Trophoblast cell (in vitro differentiated cells and primary cell): ENCODE results near the gene NUP58.
A peak's percentile ranks its signal among the peaks of the same experiment; 100 is the strongest.

Experiments used
- DNase-seq, 2 donors: peaks; one replicate each; pipeline ENCODE4 v3.0.0-alpha.2; 2016
- H2AFZ ChIP-seq: 2 replicates; pipeline ENCODE4 v1.6.1; 2013; ENCODE audit warnings: low read length, moderate library complexity, mild to moderate bottlenecking; ENCODE audit not compliant: insufficient read depth, poor library complexity
- H2AK5ac ChIP-seq: 2 replicates; pipeline ENCODE4 v1.6.1; 2013; ENCODE audit warnings: mild to moderate bottlenecking, low read length
- H2BK120ac ChIP-seq: 2 replicates; pipeline ENCODE4 v1.6.1; 2013; ENCODE audit warnings: low read length, mild to moderate bottlenecking, moderate library complexity; ENCODE audit not compliant: insufficient read depth, poor library complexity
- H2BK12ac ChIP-seq: 2 replicates; pipeline ENCODE4 v1.6.1; 2013; ENCODE audit warnings: mild to moderate bottlenecking, low read length, moderate library complexity
- H2BK5ac ChIP-seq: 2 replicates; pipeline ENCODE4 v1.6.1; 2013; ENCODE audit warnings: low read length, low read depth, moderate library complexity, mild to moderate bottlenecking; ENCODE audit not compliant: poor library complexity
- H3K14ac ChIP-seq: 2 replicates; pipeline ENCODE4 v1.6.1; 2013; ENCODE audit warnings: mild to moderate bottlenecking, low read length
- H3K18ac ChIP-seq: 2 replicates; pipeline ENCODE4 v1.6.1; 2013; ENCODE audit warnings: mild to moderate bottlenecking, low read length
- H3K23ac ChIP-seq: 2 replicates; pipeline ENCODE4 v1.6.1; 2013; ENCODE audit warnings: low read length
- H3K27ac ChIP-seq: 2 replicates; pipeline ENCODE4 v1.5.1; 2013; ENCODE audit warnings: low read depth, mild to moderate bottlenecking, inconsistent platforms, low read length, moderate library complexity
- H3K27me3 ChIP-seq: 2 replicates; pipeline ENCODE4 v1.6.1; 2013; ENCODE audit warnings: inconsistent platforms, mild to moderate bottlenecking, low read length, moderate library complexity; ENCODE audit not compliant: insufficient read depth
- H3K36me3 ChIP-seq, 2 experiments: 1 replicate in 1 of 2; 2 replicates in 1 of 2; pipeline ENCODE4 v1.6.1; 2013; ENCODE audit warnings: low read length in 2 of 2, mild to moderate bottlenecking in 2 of 2, moderate library complexity in 1 of 2; ENCODE audit not compliant: insufficient read depth in 2 of 2, control insufficient read depth in 1 of 2
- H3K4ac ChIP-seq: 2 replicates; pipeline ENCODE4 v1.6.1; 2013; ENCODE audit warnings: low read depth, mild to moderate bottlenecking, low read length, moderate library complexity
- H3K4me1 ChIP-seq, 2 experiments: 1 replicate in 1 of 2; 2 replicates in 1 of 2; pipeline ENCODE4 v1.6.1; 2013; ENCODE audit warnings: low read length in 2 of 2, mild to moderate bottlenecking in 2 of 2, moderate library complexity in 1 of 2; ENCODE audit not compliant: insufficient read depth in 2 of 2, control insufficient read depth in 1 of 2
- H3K4me2 ChIP-seq: 2 replicates; pipeline ENCODE4 v1.6.1; 2013; ENCODE audit warnings: inconsistent platforms, mild to moderate bottlenecking, low read length, moderate library complexity
- H3K4me3 ChIP-seq: 2 replicates; pipeline ENCODE4 v1.5.1; 2013; ENCODE audit warnings: mild to moderate bottlenecking, low read depth, low read length, inconsistent platforms
- H3K79me1 ChIP-seq: one replicate; pipeline ENCODE4 v1.6.1; 2013; ENCODE audit warnings: low read length
- H3K79me2 ChIP-seq: 2 replicates; pipeline ENCODE4 v1.6.1; 2013; ENCODE audit warnings: low read length, mild to moderate bottlenecking; ENCODE audit not compliant: control insufficient read depth, insufficient read depth, poor library complexity
- H3K9ac ChIP-seq: 2 replicates; pipeline ENCODE4 v1.6.1; 2013; ENCODE audit warnings: mild to moderate bottlenecking, low read length
- H3K9me3 ChIP-seq: 2 replicates; pipeline ENCODE4 v1.6.1; 2013; ENCODE audit warnings: low read depth, mild to moderate bottlenecking, control low read depth, inconsistent platforms, low read length; ENCODE audit not compliant: insufficient read depth
- H4K12ac ChIP-seq: 2 replicates; pipeline ENCODE4 v1.6.1; 2013; ENCODE audit warnings: low read depth, mild to moderate bottlenecking, low read length, moderate library complexity
- H4K8ac ChIP-seq: 2 replicates; pipeline ENCODE4 v1.6.1; 2013; ENCODE audit warnings: low read depth, mild to moderate bottlenecking, low read length, moderate library complexity
- H4K91ac ChIP-seq: one replicate; pipeline ENCODE4 v1.6.1; 2013; ENCODE audit warnings: low read depth, mild to moderate bottlenecking, low read length, moderate library complexity
- WGBS: extraction: QIAGEN DNeasy Blood & Tissue Kit; methylation state at CpG from one replicate; pipeline ENCODE4 v1.1.7; 2013; ENCODE audit warnings: missing lambda C conversion rate; ENCODE audit not compliant: insufficient read length, insufficient coverage; ENCODE audit errors: extremely low coverage; 5-methylcytosine and 5-hydroxymethylcytosine counted together

NUP58 gene

GRCh38 chr13:25292301-25292700 is 9.1 kb upstream of the NUP58 start:
- Histone ChIP-seq H3K79me2 (no peaks in the 10 kb centered on the region), H4K12ac (no peak overlapping the region), H3K4me3 (no peak overlapping the region), H3K79me1 (no peaks in the 10 kb centered on the region), H3K27me3 (no peaks in the 10 kb centered on the region), H3K9ac (no peak overlapping the region), H4K8ac (no peak overlapping the region), H3K36me3 (no peaks in the 10 kb centered on the region), H2BK12ac (no peak overlapping the region), H2BK5ac (no peak overlapping the region), H3K14ac (no peak overlapping the region), H3K9me3 (no peaks in the 10 kb centered on the region), H3K4me1 (no peaks in the 10 kb centered on the region), H3K4me2 (no peak overlapping the region), H4K91ac (no peak overlapping the region), H3K27ac (no peak overlapping the region), H3K23ac (no peak overlapping the region), H2BK120ac (no peak overlapping the region), H3K18ac (no peak overlapping the region), H2AK5ac (no peak overlapping the region), H2AFZ (no peak overlapping the region), H3K4ac (no peak overlapping the region)
- WGBS: no CpG with 5 or more reads among the region's 1 CpG
- no peak for DNase-seq

GRCh38 chr13:25295228-25295627 is 6.2 kb upstream of the NUP58 start:
- Histone ChIP-seq H3K4me2 (no peak overlapping the region), H3K79me1 (no peaks in the 10 kb centered on the region), H4K91ac (no peak overlapping the region), H3K36me3 (no peaks in the 10 kb centered on the region), H2AFZ (no peak overlapping the region), H3K79me2 (no peaks in the 10 kb centered on the region), H2BK120ac (no peak overlapping the region), H3K9me3 (no peaks in the 10 kb centered on the region), H3K9ac (no peak overlapping the region), H3K27ac (no peak overlapping the region), H2BK5ac (no peak overlapping the region), H3K4ac (no peak overlapping the region), H3K14ac (no peak overlapping the region), H3K18ac (no peak overlapping the region), H3K4me3 (no peak overlapping the region), H2AK5ac (no peak overlapping the region), H3K27me3 (no peaks in the 10 kb centered on the region), H4K12ac (no peak overlapping the region), H3K23ac (no peak overlapping the region), H2BK12ac (no peak overlapping the region), H4K8ac (no peak overlapping the region), H3K4me1 (no peaks in the 10 kb centered on the region)
- no peak for DNase-seq
- WGBS: no CpG with 5 or more reads among the region's 3 CpGs

GRCh38 chr13:25295701-25296100 is 5.7 kb upstream of the NUP58 start:
- Histone ChIP-seq H4K8ac (no peak overlapping the region), H3K4me1 (no peaks in the 10 kb centered on the region), H3K79me1 (no peaks in the 10 kb centered on the region), H3K4ac (no peak overlapping the region), H2BK12ac (no peak overlapping the region), H3K4me3 (no peak overlapping the region), H3K18ac (no peak overlapping the region), H2AFZ (no peak overlapping the region), H3K9me3 (no peaks in the 10 kb centered on the region), H4K12ac (no peak overlapping the region), H3K9ac (no peak overlapping the region), H2BK5ac (no peak overlapping the region), H3K27ac (no peak overlapping the region), H2BK120ac (no peak overlapping the region), H3K23ac (no peak overlapping the region), H4K91ac (no peak overlapping the region), H2AK5ac (no peak overlapping the region), H3K36me3 (no peaks in the 10 kb centered on the region), H3K27me3 (no peaks in the 10 kb centered on the region), H3K4me2 (no peak overlapping the region), H3K79me2 (no peaks in the 10 kb centered on the region), H3K14ac (no peak overlapping the region)
- WGBS: no CpG with 5 or more reads among the region's 3 CpGs
- no peak for DNase-seq

- no peaks in the 10 kb centered on the region for H3K9me3 ChIP-seq
- peak overlapping the region; percentile 15 for H3K14ac ChIP-seq
- peak overlapping the region; percentile 55 for H4K12ac ChIP-seq
- H3K79me1 ChIP-seq: peaks cover 4% of the 10 kb centered on the region
- H3K9ac ChIP-seq: no peak overlapping the region
- peak overlapping the region; percentile 47 for H3K4me3 ChIP-seq
- H3K4ac ChIP-seq: peak overlapping the region; percentile 19
- peak overlapping the region; percentile 97 for H4K8ac ChIP-seq
- peak overlapping the region; percentile 61 for H4K91ac ChIP-seq
- no peak overlapping the region for H2AK5ac ChIP-seq
- peaks cover 6% of the 10 kb centered on the region for H3K79me2 ChIP-seq
- peaks cover 0 to 7% of the 10 kb centered on the region in 2 experiments for H3K4me1 ChIP-seq
- H3K27me3 ChIP-seq: no peaks in the 10 kb centered on the region
- H3K4me2 ChIP-seq: peak overlapping the region; percentile 97
- H2BK12ac ChIP-seq: peak overlapping the region; percentile 3
- H3K27ac ChIP-seq: no peak overlapping the region
- WGBS: no CpG with 5 or more reads among the region's 33 CpGs
- no peak overlapping the region for H3K18ac ChIP-seq
- no peak overlapping the region for H3K23ac ChIP-seq
- peak overlapping the region; percentile 42 for H2AFZ ChIP-seq
- peaks cover 2 to 6% of the 10 kb centered on the region in 2 experiments for H3K36me3 ChIP-seq
- no peak overlapping the region for H2BK120ac ChIP-seq
- no peak overlapping the region for H2BK5ac ChIP-seq
- peak in 1 of 2 donors; percentile 16 for DNase-seq
These were observed 521 bp upstream of the NUP58 start for GRCh38 chr13:25300861-25301346.
